HG03342 (cell line): ENCODE data around the gene SERPINB6.
A peak's percentile ranks its signal among the peaks of the same experiment; 100 is the strongest.
"Not testable (repeated sequence)": the region's sequence is repeated elsewhere in the genome, so short reads cannot be mapped to it uniquely, and the experiment has no call there.

ENCODE experiments used
- ATAC-seq: cut with Tn5 transposase; IDR thresholded peaks from one replicate; pipeline ENCODE4 v1.9.1; 2021; ENCODE audit warnings: mild to moderate bottlenecking, moderate library complexity; ENCODE audit not compliant: unreplicated experiment

SERPINB6 gene

GRCh38 chr6:2940010-2940850 lies 31.1 kb downstream of the SERPINB6 start:
- ATAC-seq: peak; percentile 78

- no peak for ATAC-seq
Measured at GRCh38 chr6:2939315-2940009, 31.9 kb downstream of the SERPINB6 start.

GRCh38 chr6:2938632-2939083 lies 32.7 kb downstream of the SERPINB6 start:
- ATAC-seq: no peak

GRCh38 chr6:2938004-2938631 lies 33.2 kb downstream of the SERPINB6 start:
- ATAC-seq: no peak

- ATAC-seq: no peak
Measured at GRCh38 chr6:2937627-2938003, 33.8 kb downstream of the SERPINB6 start.

GRCh38 chr6:2935566-2936291 lies 35.6 kb downstream of the SERPINB6 start:
- ATAC-seq: no peak

- no peak for ATAC-seq
Measured at GRCh38 chr6:2934057-2934456, 37.3 kb downstream of the SERPINB6 start.

GRCh38 chr6:2932911-2933310 lies 38.5 kb downstream of the SERPINB6 start:
- not testable (repeated sequence) for ATAC-seq

GRCh38 chr6:2931970-2932748 lies 39.2 kb downstream of the SERPINB6 start:
- ATAC-seq: peak; percentile 72

- no peak for ATAC-seq
Measured at GRCh38 chr6:2931055-2931454, 40.3 kb downstream of the SERPINB6 start.

- ATAC-seq: not testable (repeated sequence)
Measured at GRCh38 chr6:2927931-2928330, 43.4 kb downstream of the SERPINB6 start.

- not testable (repeated sequence) for ATAC-seq
Measured at GRCh38 chr6:2925842-2926747, 45.3 kb downstream of the SERPINB6 start.

- no peak for ATAC-seq
Measured at GRCh38 chr6:2921520-2922115, 49.7 kb downstream of the SERPINB6 start.

- ATAC-seq: no peak
Measured at GRCh38 chr6:2920671-2921112, 50.7 kb downstream of the SERPINB6 start.

- no peak for ATAC-seq
Measured at GRCh38 chr6:2919886-2920285, 51.5 kb downstream of the SERPINB6 start.

- no peak for ATAC-seq
Measured at GRCh38 chr6:2919401-2919800, 52.0 kb downstream of the SERPINB6 start.

- no peak for ATAC-seq
Measured at GRCh38 chr6:2918936-2919335, 52.4 kb downstream of the SERPINB6 start.

GRCh38 chr6:2917801-2918445 lies 53.4 kb downstream of the SERPINB6 start:
- no peak for ATAC-seq
